ENCODE results near the gene SEMA3F. TPM values are rescaled to one million over a fixed set of nuclear protein-coding genes. Genes with fewer than 3 reads are reported as not detected.
A peak's percentile ranks its signal among the peaks of the same experiment; 100 is the strongest.

SEMA3F gene
- total and polyA plus RNA-seq, 2 donors (not counting 1 experiment from before 2014, with no cell fraction given): 5.1 to 9.7 TPM

- peak overlapping the region; percentile 35 for H3K4me2 ChIP-seq (ENCODE audit: extremely low read depth, insufficient read depth, low read length)
- H2AFZ ChIP-seq (ENCODE audit: low read length): no peak overlapping the region
- H4K20me1 ChIP-seq (ENCODE audit: control insufficient read depth, extremely low read depth, insufficient read depth, low read length): no peaks in the 10 kb centered on the region
- H3K9me3 ChIP-seq (ENCODE audit: control insufficient read depth, insufficient read depth, low read depth, low read length): no peaks in the 10 kb centered on the region
- no peak for TF ChIP-seq EZH2 (IDR thresholded peaks at IDR 0.05; ENCODE audit: low read length, missing control alignments)
- no peak for TF ChIP-seq CTCF (conservative IDR thresholded peaks at IDR 0.05 in 1 of 2, IDR thresholded peaks at IDR 0.05 in 1 of 2; ENCODE audit: low read depth in 1 of 2, low read length in 2 of 2)
- H3K79me2 ChIP-seq (ENCODE audit: control insufficient read depth, insufficient read depth, low read length): no peaks in the 10 kb centered on the region
- H3K36me3 ChIP-seq (ENCODE audit: control insufficient read depth, insufficient read depth, low read length): peaks cover 2% of the 10 kb centered on the region
- H3K27me3 ChIP-seq (ENCODE audit: control insufficient read depth, insufficient read depth, low read length): no peaks in the 10 kb centered on the region
- no peak overlapping the region for H3K4me3 ChIP-seq (replicated peaks in 1 of 4; ENCODE audit: control extremely low read depth in 1 of 4, insufficient read depth in 1 of 4, low read depth in 3 of 4, low read length in 4 of 4)
- peaks cover 13% of the 10 kb centered on the region for H3K4me1 ChIP-seq (ENCODE audit: control insufficient read depth, extremely low read depth, insufficient read depth, low read length)
- H3K27ac ChIP-seq (ENCODE audit: insufficient read depth, low read length): no peak overlapping the region
- DNase-seq (ENCODE audit: low read depth in 2 of 2): peak; percentile 42 to 46
- H3K9ac ChIP-seq (ENCODE audit: insufficient read depth, low read length): no peak overlapping the region
These were observed 28.6 kb upstream of the SEMA3F start for GRCh38 chr3:50126287-50127211.

- H3K79me2 ChIP-seq (ENCODE audit: control insufficient read depth, insufficient read depth, low read length): no peaks in the 10 kb centered on the region
- no peaks in the 10 kb centered on the region for H4K20me1 ChIP-seq (ENCODE audit: control insufficient read depth, extremely low read depth, insufficient read depth, low read length)
- no peak overlapping the region for H3K27ac ChIP-seq (ENCODE audit: insufficient read depth, low read length)
- no peak overlapping the region for H3K9ac ChIP-seq (ENCODE audit: insufficient read depth, low read length)
- DNase-seq (ENCODE audit: low read depth in 2 of 2): no peak
- H3K27me3 ChIP-seq (ENCODE audit: control insufficient read depth, insufficient read depth, low read length): no peaks in the 10 kb centered on the region
- H2AFZ ChIP-seq (ENCODE audit: low read length): no peak overlapping the region
- no peak for TF ChIP-seq EZH2 (IDR thresholded peaks at IDR 0.05; ENCODE audit: low read length, missing control alignments)
- no peak for TF ChIP-seq CTCF (conservative IDR thresholded peaks at IDR 0.05 in 1 of 2, IDR thresholded peaks at IDR 0.05 in 1 of 2; ENCODE audit: low read depth in 1 of 2, low read length in 2 of 2)
- no peaks in the 10 kb centered on the region for H3K9me3 ChIP-seq (ENCODE audit: control insufficient read depth, insufficient read depth, low read depth, low read length)
- no peaks in the 10 kb centered on the region for H3K36me3 ChIP-seq (ENCODE audit: control insufficient read depth, insufficient read depth, low read length)
- H3K4me1 ChIP-seq (ENCODE audit: control insufficient read depth, extremely low read depth, insufficient read depth, low read length): peaks cover 13% of the 10 kb centered on the region
- no peak overlapping the region for H3K4me2 ChIP-seq (ENCODE audit: extremely low read depth, insufficient read depth, low read length)
- no peak overlapping the region for H3K4me3 ChIP-seq (replicated peaks in 1 of 4; ENCODE audit: control extremely low read depth in 1 of 4, insufficient read depth in 1 of 4, low read depth in 3 of 4, low read length in 4 of 4)
These were observed 27.9 kb upstream of the SEMA3F start for GRCh38 chr3:50127251-50127691.

GRCh38 chr3:50128001-50128400 lies 27.1 kb upstream of the SEMA3F start:
- Histone ChIP-seq H3K27ac (ENCODE audit: insufficient read depth, low read length) (no peak overlapping the region), H3K4me3 (replicated peaks in 1 of 4; ENCODE audit: control extremely low read depth in 1 of 4, insufficient read depth in 1 of 4, low read depth in 3 of 4, low read length in 4 of 4) (no peak overlapping the region), H3K9ac (ENCODE audit: insufficient read depth, low read length) (no peak overlapping the region), H3K9me3 (ENCODE audit: control insufficient read depth, insufficient read depth, low read depth, low read length) (no peaks in the 10 kb centered on the region), H2AFZ (ENCODE audit: low read length) (no peak overlapping the region), H4K20me1 (ENCODE audit: control insufficient read depth, extremely low read depth, insufficient read depth, low read length) (no peaks in the 10 kb centered on the region), H3K27me3 (ENCODE audit: control insufficient read depth, insufficient read depth, low read length) (no peaks in the 10 kb centered on the region), H3K79me2 (ENCODE audit: control insufficient read depth, insufficient read depth, low read length) (no peaks in the 10 kb centered on the region), H3K36me3 (ENCODE audit: control insufficient read depth, insufficient read depth, low read length) (no peaks in the 10 kb centered on the region), H3K4me1 (ENCODE audit: control insufficient read depth, extremely low read depth, insufficient read depth, low read length) (peaks cover 13% of the 10 kb centered on the region), H3K4me2 (ENCODE audit: extremely low read depth, insufficient read depth, low read length) (no peak overlapping the region)
- TF ChIP-seq EZH2 (IDR thresholded peaks at IDR 0.05; ENCODE audit: low read length, missing control alignments): no peak
- no peak for TF ChIP-seq CTCF (conservative IDR thresholded peaks at IDR 0.05 in 1 of 2, IDR thresholded peaks at IDR 0.05 in 1 of 2; ENCODE audit: low read depth in 1 of 2, low read length in 2 of 2)
- DNase-seq (ENCODE audit: low read depth in 2 of 2): no peak

Measured in fibroblast of lung (primary cell).